Posterior vena cava (tissue), 2 donors: Measurements from ENCODE around the gene GSTP1. TPM values are rescaled to one million over a fixed set of nuclear protein-coding genes. Genes with fewer than 3 reads are reported as not detected.
"Not testable (repeated sequence)": the region's sequence is repeated elsewhere in the genome, so short reads cannot be mapped to it uniquely, and the experiment has no call there.

ENCODE experiments used
- DNase-seq: peaks from one replicate; pipeline ENCODE4 v3.0.0-alpha.2; 2020; ENCODE audit warnings: low spot score
- intact Hi-C, 2 donors: fragments of 100-400 bp; cut with DNase I; formaldehyde crosslinking; loops; one replicate each; pipeline versions ENCODE4 v1.14.1 to v1.14.2; 2022 to 2023
- total RNA-seq, 2 donors: library from RNA; stranded (reverse); fragmentation: NEBNext Ultra II Directional; extraction: Animal tissue kit (Norgen Biotek cat#: 25700); gene quantifications; one replicate each; pipeline ENCODE4 v1.2.1, GENCODE V29; 2021
- donor health status: DM: yes; HTN: yes; CAD: no.
- donor health status: DM: yes; HTN: yes; CAD: no.

The GSTP1 gene
- total RNA-seq, 2 donors from 2014 or later = 338 to 370 TPM

- no peak for DNase-seq
- intact Hi-C loops = no loop called here
These were observed 9.4 kb downstream of the GSTP1 start for GRCh38 chr11:67592880-67593564.

GRCh38 chr11:67593565-67593905 lies 9.9 kb downstream of the GSTP1 start:
- intact Hi-C loops = no loop called here
- no peak for DNase-seq

GRCh38 chr11:67594480-67594879 lies 10.9 kb downstream of the GSTP1 start:
- intact Hi-C loops = no loop called here
- DNase-seq = no peak

GRCh38 chr11:67596753-67597300 lies 13.2 kb downstream of the GSTP1 start:
- no peak for DNase-seq
- intact Hi-C loops = no loop called here

- DNase-seq, intact Hi-C loops: not testable (repeated sequence)
These were observed 13.8 kb downstream of the GSTP1 start for GRCh38 chr11:67597458-67597857.

GRCh38 chr11:67597963-67598362 lies 14.4 kb downstream of the GSTP1 start:
- DNase-seq, intact Hi-C loops: not testable (repeated sequence)

- intact Hi-C loops = no loop called here
- no peak for DNase-seq
These were observed 15.5 kb downstream of the GSTP1 start for GRCh38 chr11:67599149-67599548.

GRCh38 chr11:67600324-67601029 lies 16.9 kb downstream of the GSTP1 start:
- DNase-seq = no peak
- intact Hi-C loops = no loop called here

GRCh38 chr11:67601098-67601497 lies 17.5 kb downstream of the GSTP1 start:
- intact Hi-C loops = no loop called here
- DNase-seq = no peak

GRCh38 chr11:67604119-67604518 lies 20.5 kb downstream of the GSTP1 start:
- DNase-seq, intact Hi-C loops: not testable (repeated sequence)

- intact Hi-C loops = no loop called here
- DNase-seq = no peak
These were observed 21.2 kb downstream of the GSTP1 start for GRCh38 chr11:67604815-67605214.

- intact Hi-C loops = no loop called here
- peak; percentile 58 for DNase-seq
These were observed 21.8 kb downstream of the GSTP1 start for GRCh38 chr11:67605231-67606011.

GRCh38 chr11:67606093-67606491 lies 22.5 kb downstream of the GSTP1 start:
- DNase-seq = peak; percentile 81
- intact Hi-C loops = no loop called here

- intact Hi-C loops = no loop called here
These were observed 23.1 kb downstream of the GSTP1 start, which contains the start of gene NDUFV1 for GRCh38 chr11:67606492-67607295. Gene NDUFV1 (plus strand): TSS chr11:67606936. CDS start chr11:67607005, 69 bp downstream.

GRCh38 chr11:67607507-67607906 lies 23.9 kb downstream of the GSTP1 start:
- intact Hi-C loops = no loop called here
- peak; percentile 55 for DNase-seq

More at GRCh38 chr11:67606492-67607295, 23.1 kb downstream of the GSTP1 start, which contains the start of gene NDUFV1:
- peak; percentile 99 for DNase-seq

GRCh38 chr11:67608486-67608885 lies 24.9 kb downstream of the GSTP1 start:
- intact Hi-C loops = no loop called here

GRCh38 chr11:67609316-67609715 lies 25.7 kb downstream of the GSTP1 start:
- peak; percentile 68 for DNase-seq
- intact Hi-C loops = no loop called here

More at GRCh38 chr11:67608486-67608885, 24.9 kb downstream of the GSTP1 start:
- peak; percentile 77 for DNase-seq

GRCh38 chr11:67610302-67610868 lies 26.8 kb downstream of the GSTP1 start:
- DNase-seq = peak; percentile 66

More at GRCh38 chr11:67610302-67610868, 26.8 kb downstream of the GSTP1 start:
- intact Hi-C loops = loop anchor here in 1 of 2 donors (2.0 kb wide), 1 partner anchor 72 kb away; no protein-coding TSS in a partner anchor
